Common myeloid progenitor, CD34-positive (primary cell): ENCODE results near the gene DCDC2C. TPM values are rescaled to one million over a fixed set of nuclear protein-coding genes. Genes with fewer than 3 reads are reported as not detected.

Experiments used
- CTCF ChIA-PET: fragments of 350-600 bp; sonication (Branson Sonifier 250); formaldehyde crosslinking; loops from one replicate; lab custom pipeline; 2021; ENCODE audit warnings: antibody characterized with exemption; lab: Charles Lee
- POLR2A ChIA-PET: fragments of 350-600 bp; sonication (Branson Sonifier 250); formaldehyde crosslinking; loops from one replicate; lab custom pipeline; 2021; ENCODE audit warnings: antibody characterized with exemption; lab: Charles Lee
- DNase-seq, 3 donors: peaks; one replicate each; pipeline versions ENCODE4 v3.0.0 to v3.0.0-alpha.2; 2013
- H3K27ac ChIP-seq, 2 experiments: 1 replicate in 1 of 2; 2 replicates in 1 of 2; pipeline ENCODE4 v1.7.0; 2013; ENCODE audit warnings: inconsistent platforms in 2 of 2, low read length in 2 of 2, mild to moderate bottlenecking in 2 of 2, low read depth in 1 of 2, moderate library complexity in 1 of 2; ENCODE audit not compliant: severe bottlenecking in 2 of 2, insufficient read depth in 1 of 2, poor library complexity in 1 of 2
- H3K27me3 ChIP-seq, 5 experiments: replicated peaks in 2 of 5; 1 replicate in 3 of 5; 2 replicates in 2 of 5; pipeline versions ENCODE4 v1.6.1 to v1.7.0; 2013; ENCODE audit warnings: low read length in 4 of 5, mild to moderate bottlenecking in 2 of 5, moderate library complexity in 2 of 5, inconsistent platforms in 1 of 5; ENCODE audit not compliant: insufficient read depth in 5 of 5, control insufficient read depth in 4 of 5
- H3K36me3 ChIP-seq, 4 experiments: 1 replicate in 2 of 4; 2 replicates in 2 of 4; pipeline versions ENCODE4 v1.6.1 to v1.7.0; 2013; ENCODE audit warnings: low read length in 3 of 4, control low read depth in 1 of 4, mild to moderate bottlenecking in 1 of 4; ENCODE audit not compliant: control insufficient read depth in 4 of 4, insufficient read depth in 4 of 4
- H3K4me1 ChIP-seq, 4 experiments: 1 replicate in 3 of 4; 2 replicates in 1 of 4; pipeline versions ENCODE4 v1.6.1 to v1.7.1; 2013; ENCODE audit warnings: low read length in 3 of 4, mild to moderate bottlenecking in 3 of 4, control low read depth in 1 of 4, inconsistent platforms in 1 of 4, moderate library complexity in 1 of 4; ENCODE audit not compliant: control insufficient read depth in 4 of 4, insufficient read depth in 4 of 4; ENCODE audit errors: control extremely low read depth in 1 of 4
- H3K4me3 ChIP-seq, 7 experiments: 1 replicate in 4 of 7; 2 replicates in 3 of 7; pipeline versions ENCODE4 v1.5.1 to v1.7.0; 2013; ENCODE audit warnings: mild to moderate bottlenecking in 7 of 7, low read length in 6 of 7, moderate library complexity in 6 of 7, inconsistent platforms in 2 of 7, low read depth in 2 of 7, control low read depth in 1 of 7; ENCODE audit not compliant: insufficient read depth in 4 of 7, control insufficient read depth in 1 of 7; ENCODE audit errors: extremely low read depth in 1 of 7
- H3K9me3 ChIP-seq, 5 experiments: 1 replicate in 4 of 5; 2 replicates in 1 of 5; pipeline versions ENCODE4 v1.6.1 to v1.7.1; 2013; ENCODE audit warnings: low read length in 4 of 5, mild to moderate bottlenecking in 2 of 5, inconsistent platforms in 1 of 5, low read depth in 1 of 5, moderate library complexity in 1 of 5; ENCODE audit not compliant: control insufficient read depth in 4 of 5, insufficient read depth in 2 of 5; ENCODE audit errors: control extremely low read depth in 1 of 5
- WGBS: methylation state at CpG from one replicate; pipeline ENCODE4 v1.1.5; 2013; ENCODE audit not compliant: insufficient coverage; 5-methylcytosine and 5-hydroxymethylcytosine counted together
- polyA plus RNA-seq: library from polyadenylated mRNA; unstranded; fragments of 120-200 nt; gene quantifications from one replicate; pipeline ENCODE4 v1.2.1, GENCODE V29; 2013

DCDC2C gene
- polyA plus RNA-seq = not detected

DNA sequence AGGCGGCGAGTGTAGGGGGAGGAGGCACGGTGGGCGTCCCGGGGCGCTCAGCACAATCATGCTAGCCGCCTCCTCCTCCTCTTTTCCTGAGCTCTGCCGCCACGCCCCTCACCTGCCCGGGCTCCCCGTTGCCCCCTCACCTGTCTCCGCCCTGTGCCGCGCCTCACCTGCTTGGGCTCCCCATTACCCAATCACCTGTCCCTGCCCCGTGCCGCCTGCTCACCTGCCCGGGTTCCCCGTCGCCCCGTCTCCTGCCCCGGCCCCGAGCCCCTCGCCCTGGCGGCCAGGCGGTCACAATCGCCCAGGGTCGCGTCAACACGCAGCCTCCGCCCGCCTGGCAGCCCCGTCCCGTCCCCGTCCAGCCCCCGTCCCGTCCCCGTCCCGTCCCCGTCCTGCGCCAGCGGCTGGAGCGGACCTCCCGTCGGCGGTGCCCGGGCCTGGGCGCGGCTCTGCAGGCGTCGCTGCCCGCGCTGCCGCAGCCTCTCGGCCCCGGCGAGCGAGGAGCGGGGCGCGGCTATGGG, at the start of gene DCDC2C:
Gene DCDC2C (plus strand): TSS at position 340 of the 521 bp plus-strand sequence. CDS start 177 bp downstream, at position 517.
- POLR2A ChIA-PET = no interaction called here
- WGBS = 7% methylated on average over 35 of the region's 60 CpGs
- CTCF ChIA-PET = no interaction called here
- H3K4me1 ChIP-seq = peaks cover 0 to 3% (median 3%) of the 10 kb centered on the region in 4 experiments
- H3K9me3 ChIP-seq = peaks cover 0 to 12% (median 4%) of the 10 kb centered on the region in 5 experiments
- no peak within 1 kb of the TSS for H3K4me3 ChIP-seq
- DNase-seq = no peak
- H3K27ac ChIP-seq = no peak within 1 kb of the TSS
- H3K36me3 ChIP-seq = no peaks in the 10 kb centered on the region
- peaks cover 12 to 67% (median 15%) of the 10 kb centered on the region in 5 experiments for H3K27me3 ChIP-seq

- ChIA-PET POLR2A (no interaction called here), CTCF (interaction anchor here (0.5 kb wide), 1 partner anchor 13 kb away, joined by 3 read pairs; no protein-coding TSS in a partner anchor)
- DNase-seq = no peak
- 98% methylated on average over 10 of the region's 10 CpGs for WGBS
- Histone ChIP-seq H3K4me3 (no peak overlapping the region), H3K36me3 (no peaks in the 10 kb centered on the region), H3K27ac (no peak overlapping the region), H3K4me1 (peaks cover 0 to 15% (median 11%) of the 10 kb centered on the region in 4 experiments), H3K9me3 (no peaks in the 10 kb centered on the region), H3K27me3 (peaks cover 0 to 8% (median 0%) of the 10 kb centered on the region in 5 experiments)
Observed at GRCh38 chr2:3654011-3654410, 49.4 kb upstream of the DCDC2C start.

GRCh38 chr2:3654531-3655225, 48.7 kb upstream of the DCDC2C start:
- Histone ChIP-seq H3K4me1 (peaks cover 0 to 15% (median 12%) of the 10 kb centered on the region in 4 experiments), H3K4me3 (no peak overlapping the region), H3K9me3 (no peaks in the 10 kb centered on the region), H3K36me3 (no peaks in the 10 kb centered on the region), H3K27me3 (peaks cover 0 to 7% (median 0%) of the 10 kb centered on the region in 5 experiments), H3K27ac (no peak overlapping the region)
- CTCF ChIA-PET = no interaction called here
- WGBS = 92% methylated on average over 21 of the region's 21 CpGs
- no peak for DNase-seq
- POLR2A ChIA-PET = no interaction called here

DNA sequence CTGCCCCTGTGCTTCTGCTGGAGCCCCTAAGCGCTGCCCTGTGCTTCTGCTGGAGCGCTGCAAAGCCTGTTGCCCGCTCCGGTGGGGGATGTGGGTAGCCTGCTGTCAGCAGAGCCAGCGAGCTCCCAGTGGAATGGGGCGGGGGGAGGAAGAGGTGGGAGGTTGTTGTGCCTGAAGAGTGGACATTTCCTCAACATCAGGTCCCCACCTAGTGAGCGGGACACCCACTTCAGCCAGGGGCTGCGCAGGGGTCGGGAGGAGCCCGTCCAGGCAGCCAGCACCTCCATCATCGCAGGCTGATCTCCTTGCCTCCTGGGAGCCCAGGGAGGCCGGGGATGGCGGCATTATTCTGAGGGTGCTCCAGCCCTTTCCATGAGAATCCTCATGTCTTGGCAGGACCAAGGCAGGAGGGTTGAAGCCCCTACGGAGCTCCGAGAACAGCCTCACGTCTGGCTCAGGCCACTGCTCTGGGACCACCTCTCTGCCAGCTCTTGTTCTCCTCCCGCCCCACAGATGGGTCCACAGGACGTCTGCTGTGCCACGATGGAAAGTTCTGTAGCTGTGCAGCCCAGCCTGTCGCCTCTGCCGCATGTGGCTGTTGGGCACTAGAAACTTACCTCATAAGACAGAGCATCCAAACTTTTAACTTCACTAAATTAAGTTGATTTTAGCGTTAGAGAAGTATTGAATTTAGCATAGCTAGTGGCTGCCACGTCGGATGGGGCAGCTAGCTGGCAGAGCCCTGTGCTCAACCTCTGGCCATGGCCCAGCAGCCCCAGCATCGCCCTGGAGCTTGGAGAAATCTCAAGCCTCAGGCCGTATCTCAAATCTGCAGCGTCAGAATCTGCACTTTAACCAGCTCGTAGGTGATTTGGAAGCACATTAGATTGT, 47.3 kb upstream of the DCDC2C start:
- Histone ChIP-seq H3K4me1 (peaks cover 0 to 15% (median 11%) of the 10 kb centered on the region in 4 experiments), H3K27ac (no peak overlapping the region), H3K27me3 (no peaks in the 10 kb centered on the region), H3K4me3 (no peak overlapping the region), H3K36me3 (no peaks in the 10 kb centered on the region), H3K9me3 (no peaks in the 10 kb centered on the region)
- DNase-seq = no peak
- CTCF ChIA-PET = interaction anchor here (0.8 to 1.1 kb wide), 3 partner anchors 60 to 180 kb away, joined by 3 read pairs; no protein-coding TSS in a partner anchor
- 95% methylated on average over 21 of the region's 28 CpGs for WGBS
- POLR2A ChIA-PET = no interaction called here

- 82% methylated on average over 34 of the region's 36 CpGs for WGBS
- peaks cover 0 to 7% (median 3%) of the 10 kb centered on the region in 4 experiments for H3K4me1 ChIP-seq
- POLR2A ChIA-PET = no interaction called here
Observed at GRCh38 chr2:3656762-3657721, 46.3 kb upstream of the DCDC2C start.

GRCh38 chr2:3657881-3658280, 45.5 kb upstream of the DCDC2C start, which contains the start of gene ALLC:
Gene ALLC (plus strand): TSS chr2:3658200. CDS start chr2:3671158, 12,958 bp downstream.
- Histone ChIP-seq H3K27me3 (no peaks in the 10 kb centered on the region), H3K4me1 (peaks cover 0 to 5% (median 0%) of the 10 kb centered on the region in 4 experiments), H3K27ac (no peak within 1 kb of the TSS), H3K36me3 (no peaks in the 10 kb centered on the region), H3K4me3 (no peak within 1 kb of the TSS), H3K9me3 (no peaks in the 10 kb centered on the region)
- ChIA-PET CTCF (interaction anchor here (1.0 kb wide), 1 partner anchor 8 kb away, joined by 3 read pairs; no protein-coding TSS in a partner anchor), POLR2A (no interaction called here)
- DNase-seq = no peak
- WGBS = 100% methylated on average over 7 of the region's 7 CpGs

More at GRCh38 chr2:3656762-3657721, 46.3 kb upstream of the DCDC2C start:
- H3K4me3 ChIP-seq = no peak overlapping the region
- no peaks in the 10 kb centered on the region for H3K36me3 ChIP-seq
- no peaks in the 10 kb centered on the region for H3K27me3 ChIP-seq
- no peak overlapping the region for H3K27ac ChIP-seq
- CTCF ChIA-PET = interaction anchor here (0.8 to 1.1 kb wide), 4 partner anchors 9 to 181 kb away, joined by 3 read pairs; no protein-coding TSS in a partner anchor
- peak in 2 of 3 donors; percentile 16 to 25 for DNase-seq
- H3K9me3 ChIP-seq = no peaks in the 10 kb centered on the region
